Measurements from ENCODE around the gene FAM181B.

The FAM181B gene

GRCh38 chr11:82733444-82734119, at the start of gene FAM181B:
Gene FAM181B (minus strand): TSS chr11:82733864. CDS start chr11:82733729, 135 bp downstream.
- DNase-seq (ENCODE audit: low read depth) = peak; percentile 13

- no peak for DNase-seq (ENCODE audit: low read depth)
These were observed 49.2 kb upstream of the FAM181B start for GRCh38 chr11:82782825-82783374.

GRCh38 chr11:82778776-82779175, 45.1 kb upstream of the FAM181B start:
- DNase-seq (ENCODE audit: low read depth) = no peak

- no peak for DNase-seq (ENCODE audit: low read depth)
These were observed 42.7 kb upstream of the FAM181B start for GRCh38 chr11:82776377-82776776.

GRCh38 chr11:82775736-82776346, 42.2 kb upstream of the FAM181B start:
- DNase-seq (ENCODE audit: low read depth) = no peak

- no peak for DNase-seq (ENCODE audit: low read depth)
These were observed 41.6 kb upstream of the FAM181B start for GRCh38 chr11:82775218-82775617.

GRCh38 chr11:82771781-82772180, 38.1 kb upstream of the FAM181B start:
- no peak for DNase-seq (ENCODE audit: low read depth)

- DNase-seq (ENCODE audit: low read depth) = no peak
These were observed 33.5 kb upstream of the FAM181B start for GRCh38 chr11:82767123-82767522.

- DNase-seq (ENCODE audit: low read depth) = no peak
These were observed 31.9 kb upstream of the FAM181B start for GRCh38 chr11:82765466-82766034.

GRCh38 chr11:82763167-82763566, 29.5 kb upstream of the FAM181B start:
- no peak for DNase-seq (ENCODE audit: low read depth)

- no peak for DNase-seq (ENCODE audit: low read depth)
These were observed 26.0 kb upstream of the FAM181B start for GRCh38 chr11:82759649-82760048.

- no peak for DNase-seq (ENCODE audit: low read depth)
These were observed 24.1 kb upstream of the FAM181B start for GRCh38 chr11:82757660-82758357.

- DNase-seq (ENCODE audit: low read depth) = no peak
These were observed 23.3 kb upstream of the FAM181B start for GRCh38 chr11:82756765-82757639.

GRCh38 chr11:82754410-82754809, 20.7 kb upstream of the FAM181B start:
- no peak for DNase-seq (ENCODE audit: low read depth)

GRCh38 chr11:82753921-82754320, 20.3 kb upstream of the FAM181B start:
- DNase-seq (ENCODE audit: low read depth) = no peak

GRCh38 chr11:82752801-82753200, 19.1 kb upstream of the FAM181B start:
- no peak for DNase-seq (ENCODE audit: low read depth)

- DNase-seq (ENCODE audit: low read depth) = no peak
These were observed 17.0 kb upstream of the FAM181B start for GRCh38 chr11:82750643-82751139.

- no peak for DNase-seq (ENCODE audit: low read depth)
These were observed 13.8 kb upstream of the FAM181B start for GRCh38 chr11:82747471-82747870.

GRCh38 chr11:82738091-82738490, 4.4 kb upstream of the FAM181B start:
- DNase-seq (ENCODE audit: low read depth) = no peak

- DNase-seq (ENCODE audit: low read depth) = no peak
These were observed 436 bp upstream of the FAM181B start for GRCh38 chr11:82734120-82734479.

GRCh38 chr11:82732734-82733443, 775 bp downstream of the FAM181B start:
- DNase-seq (ENCODE audit: low read depth) = no peak

Data from stimulated activated CD4-positive, alpha-beta T cell treated with anti-CD3 and anti-CD28 coated beads, Interleukin-2, amount 100 ng/mL, for 4 hours (primary cell).